ENCODE data around the gene ASPA. TPM values are rescaled to one million over a fixed set of nuclear protein-coding genes. Genes with fewer than 3 reads are reported as not detected.
"Not testable (repeated sequence)": the region's sequence is repeated elsewhere in the genome, so short reads cannot be mapped to it uniquely, and the experiment has no call there.

The ASPA gene
- total RNA-seq, 4 donors from 2014 or later = 1.00 to 5.2 (median 2.9) TPM

GRCh38 chr17:3514873-3515272 lies 39.1 kb downstream of the ASPA start:
- Histone ChIP-seq H3K4me1 (peaks cover 0 to 5% (median 0%) of the 10 kb centered on the region in 4 donors), H3K36me3 (no peaks in the 10 kb centered on the region), H3K9me3 (no peaks in the 10 kb centered on the region), H3K4me3 (no peak overlapping the region), H3K27ac (no peak overlapping the region), H3K27me3 (no peaks in the 10 kb centered on the region)
- WGBS, 2 donors (ENCODE audit: low coverage in 1 of 2) = 74 to 80% methylated on average over 1 to 9 of the region's 9 CpGs
- in situ Hi-C loops (cut with MboI; ENCODE audit: low pct_ligation_motif_present in 1 of 4, low pct_unique_long_range_greater_than_20kb in 1 of 4, low sequenced_read_pairs in 3 of 4) (no loop called here), intact Hi-C loops (cut with DNase I; ENCODE audit: low total_unique reads) (no loop called here)
- DNase-seq = no peak
- TF ChIP-seq EP300 (IDR thresholded peaks at IDR 0.05; ENCODE audit: low read depth) = no peak
- no peak for TF ChIP-seq POLR2AphosphoS5 (IDR thresholded peaks at IDR 0.05)
- TF ChIP-seq POLR2A (IDR thresholded peaks at IDR 0.05) = no peak
- no peak for TF ChIP-seq CTCF (IDR thresholded peaks at IDR 0.05)

DNA sequence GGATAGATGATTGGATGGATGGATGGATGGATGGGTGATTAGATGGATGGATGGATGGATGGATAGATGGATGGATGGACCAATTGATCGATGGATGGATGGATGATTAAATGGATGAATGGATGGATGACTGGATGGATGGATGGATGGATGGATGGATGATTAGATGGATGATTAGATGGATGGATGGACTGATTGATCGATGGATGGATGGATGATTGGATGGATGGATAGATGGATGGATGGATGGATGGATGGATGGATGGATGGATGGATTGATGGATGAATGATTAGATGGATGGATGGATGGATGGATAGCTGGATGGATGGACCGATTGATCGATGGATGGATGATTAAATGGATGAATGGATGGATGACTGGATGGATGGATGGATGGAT lies 43.7 kb downstream of the ASPA start:
- H3K9me3 ChIP-seq; H3K27ac ChIP-seq; intact Hi-C loops (cut with DNase I; ENCODE audit: low total_unique reads); H3K4me1 ChIP-seq; H3K36me3 ChIP-seq; DNase-seq; H3K27me3 ChIP-seq; H3K4me3 ChIP-seq; in situ Hi-C loops (cut with MboI; ENCODE audit: low pct_ligation_motif_present in 1 of 4, low pct_unique_long_range_greater_than_20kb in 1 of 4, low sequenced_read_pairs in 3 of 4): not testable (repeated sequence)
- 91 to 98% methylated on average over 4 of the region's 4 CpGs for WGBS, 2 donors (ENCODE audit: low coverage in 1 of 2)

DNA sequence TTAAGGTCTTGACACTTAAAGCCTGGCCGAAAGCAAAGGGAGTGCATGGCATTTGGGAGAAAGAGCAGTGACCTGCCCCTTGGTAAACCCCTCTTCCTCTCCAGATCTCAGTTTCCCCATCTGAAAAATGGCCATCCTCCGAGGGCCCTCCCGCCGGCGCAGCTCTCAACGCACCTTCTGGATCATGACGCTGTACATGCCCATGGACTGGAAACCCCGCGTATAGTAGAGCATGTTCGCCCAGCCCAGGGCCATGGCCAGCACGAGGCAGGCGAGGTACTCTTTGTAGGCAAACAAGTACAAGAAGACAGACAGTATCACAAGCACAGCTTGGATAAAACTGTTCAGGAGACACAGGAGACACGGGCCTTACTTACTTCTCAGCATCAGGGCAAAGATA lies 48.2 kb downstream of the ASPA start:
- Histone ChIP-seq H3K4me3 (no peak overlapping the region), H3K36me3 (no peaks in the 10 kb centered on the region), H3K27me3 (no peaks in the 10 kb centered on the region), H3K27ac (no peak overlapping the region), H3K4me1 (no peaks in the 10 kb centered on the region), H3K9me3 (no peaks in the 10 kb centered on the region)
- no peak for DNase-seq
- no peak for TF ChIP-seq CTCF (IDR thresholded peaks at IDR 0.05)
- TF ChIP-seq EP300 (IDR thresholded peaks at IDR 0.05; ENCODE audit: low read depth) = no peak
- TF ChIP-seq POLR2A (IDR thresholded peaks at IDR 0.05) = no peak
- TF ChIP-seq POLR2AphosphoS5 (IDR thresholded peaks at IDR 0.05) = no peak
- in situ Hi-C loops (cut with MboI; ENCODE audit: low pct_ligation_motif_present in 1 of 4, low pct_unique_long_range_greater_than_20kb in 1 of 4, low sequenced_read_pairs in 3 of 4) (no loop called here), intact Hi-C loops (cut with DNase I; ENCODE audit: low total_unique reads) (no loop called here)
- 90 to 100% methylated on average over 4 to 13 of the region's 13 CpGs for WGBS, 2 donors (ENCODE audit: low coverage in 1 of 2)

DNA sequence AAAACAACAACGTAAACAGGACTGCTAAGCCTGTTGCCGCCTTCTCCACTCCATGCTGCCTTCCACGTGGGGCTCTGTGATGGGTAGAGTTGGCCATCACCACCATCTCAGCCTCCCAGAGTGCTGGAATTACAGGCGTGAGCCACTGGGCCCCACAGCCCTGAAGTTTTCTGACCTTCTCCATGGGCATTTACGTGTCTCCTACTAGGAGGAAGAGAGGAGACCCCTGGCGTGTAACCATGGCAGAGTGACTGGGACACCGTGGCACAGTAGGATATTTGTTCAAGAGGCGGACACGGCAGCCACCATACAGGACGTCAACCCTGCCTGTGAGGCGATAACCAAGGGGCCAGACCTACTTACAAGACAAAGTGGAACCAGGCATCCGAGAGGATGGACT lies 50.7 kb downstream of the ASPA start:
- 88% methylated on average over 12 of the region's 12 CpGs; no CpG with 5 or more reads in 1 of the 2 donors for WGBS, 2 donors (ENCODE audit: low coverage in 1 of 2)
- H3K27ac ChIP-seq = no peak overlapping the region
- H3K9me3 ChIP-seq = no peaks in the 10 kb centered on the region
- no peaks in the 10 kb centered on the region for H3K36me3 ChIP-seq
- in situ Hi-C loops (cut with MboI; ENCODE audit: low pct_ligation_motif_present in 1 of 4, low pct_unique_long_range_greater_than_20kb in 1 of 4, low sequenced_read_pairs in 3 of 4) = no loop called here
- intact Hi-C loops (cut with DNase I; ENCODE audit: low total_unique reads) = no loop called here
- H3K4me1 ChIP-seq = no peaks in the 10 kb centered on the region
- no peaks in the 10 kb centered on the region for H3K27me3 ChIP-seq
- H3K4me3 ChIP-seq = no peak overlapping the region
- DNase-seq = no peak
- TF ChIP-seq POLR2AphosphoS5 (IDR thresholded peaks at IDR 0.05) (no peak), POLR2A (IDR thresholded peaks at IDR 0.05) (no peak), CTCF (IDR thresholded peaks at IDR 0.05) (no peak), EP300 (IDR thresholded peaks at IDR 0.05; ENCODE audit: low read depth) (no peak)

DNA sequence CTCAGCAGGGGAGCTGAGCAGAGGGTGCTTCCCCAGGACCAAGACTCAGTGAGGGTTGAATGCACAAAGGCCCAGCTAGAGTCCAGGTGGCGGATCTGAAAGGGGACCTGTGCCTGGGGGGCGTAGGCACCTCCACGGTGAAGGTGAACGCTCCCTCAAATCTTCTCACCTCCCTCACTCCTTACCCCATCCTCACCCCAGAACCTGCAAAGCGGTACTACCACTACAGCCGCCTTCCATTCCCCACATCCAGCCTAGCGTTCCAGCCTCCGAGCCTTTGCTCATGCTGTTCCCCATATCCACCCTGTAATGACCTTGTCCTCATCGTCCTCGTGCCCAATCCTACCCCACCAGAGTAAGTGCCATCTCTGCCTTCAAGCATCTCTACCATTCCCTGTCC lies 51.2 kb downstream of the ASPA start:
- in situ Hi-C loops (cut with MboI; ENCODE audit: low pct_ligation_motif_present in 1 of 4, low pct_unique_long_range_greater_than_20kb in 1 of 4, low sequenced_read_pairs in 3 of 4) = no loop called here

More for the DNA sequence above, 51.2 kb downstream of the ASPA start:
- no peak for DNase-seq
- intact Hi-C loops (cut with DNase I; ENCODE audit: low total_unique reads) = no loop called here
- no peaks in the 10 kb centered on the region for H3K9me3 ChIP-seq
- no peaks in the 10 kb centered on the region for H3K36me3 ChIP-seq
- TF ChIP-seq POLR2AphosphoS5 (IDR thresholded peaks at IDR 0.05) (no peak), POLR2A (IDR thresholded peaks at IDR 0.05) (no peak)
- H3K27ac ChIP-seq = no peak overlapping the region
- 67 to 91% methylated on average over 1 to 10 of the region's 10 CpGs for WGBS, 2 donors (ENCODE audit: low coverage in 1 of 2)
- H3K4me1 ChIP-seq = no peaks in the 10 kb centered on the region
- no peaks in the 10 kb centered on the region for H3K27me3 ChIP-seq
- H3K4me3 ChIP-seq = no peak overlapping the region
